ENCODE results near the gene PTPRG. TPM values are rescaled to one million over a fixed set of nuclear protein-coding genes. Genes with fewer than 3 reads are reported as not detected.

The PTPRG gene
- total and polyA plus RNA-seq, 2 of the 13 experiments (the other 11 are each of a cell fraction or from before 2014, with no cell fraction given) = 8.0 to 25.3 TPM

GRCh38 chr3:62183969-62184368, 622.6 kb downstream of the PTPRG start:
- Histone ChIP-seq H3K9ac (ENCODE audit: insufficient read depth, low read depth, low read length) (no peak overlapping the region), H3K4me2 (ENCODE audit: low read depth, low read length) (no peak overlapping the region; the same call in 1 of the 2 replicates), H3K27ac (ENCODE audit: extremely low read length, insufficient read depth, low read length) (no peak overlapping the region), H4K20me1 (ENCODE audit: insufficient read depth, low read length) (no peaks in the 10 kb centered on the region), H3K27me3 (ENCODE audit: control insufficient read depth in 1 of 2, insufficient read depth in 2 of 2, low read length in 2 of 2) (no peaks in the 10 kb centered on the region), H3K36me3 (replicated peaks in 1 of 2; ENCODE audit: control insufficient read depth in 1 of 2, insufficient read depth in 2 of 2, low read length in 2 of 2) (peaks cover 3 to 5% of the 10 kb centered on the region in 2 experiments; a peak in 1 of 5 replicates), H3K4me1 (ENCODE audit: insufficient read depth, low read length) (peaks cover 16% of the 10 kb centered on the region), H3K79me2 (ENCODE audit: insufficient read depth, low read length) (no peaks in the 10 kb centered on the region), H3K4me3 (replicated peaks in 1 of 3; ENCODE audit: insufficient read depth in 1 of 3, low read depth in 2 of 3, low read length in 3 of 3) (no peak overlapping the region), H3K9me3 (ENCODE audit: low read length) (no peaks in the 10 kb centered on the region), H2AFZ (ENCODE audit: low read length) (no peak overlapping the region)
- WGBS (ENCODE audit: low lambda C conversion rate) = 99% methylated on average over 9 of the region's 10 CpGs
- CTCF ChIA-PET (ENCODE audit: low intra/inter-chr PET ratio, low total read pairs) = no interaction called here
- TF ChIP-seq ZNF816 (CRISPR knock-in tag; IDR thresholded peaks at IDR 0.05; ENCODE audit: borderline replicate concordance) (no peak), MAFK (conservative IDR thresholded peaks at IDR 0.05 in 1 of 2, IDR thresholded peaks at IDR 0.05 in 1 of 2; ENCODE audit: low read length in 2 of 2) (no peak), ZIK1 (CRISPR knock-in tag; IDR thresholded peaks at IDR 0.05; ENCODE audit: borderline replicate concordance, low read depth) (no peak), SUZ12 (IDR thresholded peaks at IDR 0.05; ENCODE audit: low read depth, low read length) (no peak), THAP7 (CRISPR knock-in tag; IDR thresholded peaks at IDR 0.05) (no peak), ZSCAN20 (CRISPR knock-in tag; IDR thresholded peaks at IDR 0.05; ENCODE audit: borderline replicate concordance) (no peak), PAF1 (CRISPR knock-in tag; IDR thresholded peaks at IDR 0.05) (no peak), ZNF563 (CRISPR knock-in tag; IDR thresholded peaks at IDR 0.05) (no peak), SALL2 (CRISPR knock-in tag; IDR thresholded peaks at IDR 0.05) (no peak), GMEB1 (CRISPR knock-in tag; IDR thresholded peaks at IDR 0.05; ENCODE audit: borderline replicate concordance) (no peak), CERS6 (CRISPR knock-in tag; IDR thresholded peaks at IDR 0.05) (no peak)
- POLR2A ChIA-PET = no interaction called here
- intact Hi-C loops (cut with micrococcal nuclease; ENCODE audit: unreplicated experiment) = loop anchor here (10.0 kb wide), 2 partner anchors 619 to 1429 kb away; partner anchors contain the start of gene PTPRG
- FAIRE-seq (no peak), ATAC-seq (no peak), DNase-seq (ENCODE audit: low spot score) (no peak)
- BruUV-seq (replicated peaks) = no TSS peak
- in situ Hi-C loops (cut with HindIII; ENCODE audit: extremely low pct_ligation_motif_present, low pct_unique_long_range_greater_than_20kb) = loop anchor here (25.0 kb wide), 2 partner anchors 322 to 622 kb away; partner anchors contain the start of gene PTPRG

Data from HepG2 (cell line).